Ishikawa (cell line): Measurements from ENCODE around the gene NSMCE4A.
A peak's percentile ranks its signal among the peaks of the same experiment; 100 is the strongest.

ENCODE experiments used
- CEBPB ChIP-seq: IDR thresholded peaks from 2 replicates; pipeline ENCODE4 v1.6.1; 2012
- CREB1 ChIP-seq: IDR thresholded peaks from 2 replicates; pipeline ENCODE4 v1.6.1; 2012; ENCODE audit warnings: low read depth
- EGR1 ChIP-seq: IDR thresholded peaks from 2 replicates; pipeline ENCODE4 v1.6.1; 2012
- EP300 ChIP-seq: IDR thresholded peaks from 2 replicates; pipeline ENCODE4 v1.6.1; 2012; ENCODE audit warnings: borderline replicate concordance
- FOXM1 ChIP-seq: IDR thresholded peaks from 2 replicates; pipeline ENCODE4 v1.6.1; 2012; ENCODE audit warnings: low read depth, borderline replicate concordance
- NFIC ChIP-seq: IDR thresholded peaks from 2 replicates; pipeline ENCODE4 v1.6.1; 2012
- RAD21 ChIP-seq: IDR thresholded peaks from 2 replicates; pipeline ENCODE4 v1.6.1; 2012; ENCODE audit warnings: low read depth
- TAF1 ChIP-seq: IDR thresholded peaks from 2 replicates; pipeline ENCODE4 v1.6.1; 2012; ENCODE audit warnings: low read depth, mild to moderate bottlenecking
- TCF12 ChIP-seq: IDR thresholded peaks from 2 replicates; pipeline ENCODE4 v1.6.1; 2012; ENCODE audit warnings: low read depth
- TEAD4 ChIP-seq: IDR thresholded peaks from 2 replicates; pipeline ENCODE4 v1.6.1; 2012
- USF1 ChIP-seq: IDR thresholded peaks from 2 replicates; pipeline ENCODE4 v1.6.1; 2012
- YY1 ChIP-seq: IDR thresholded peaks from 2 replicates; pipeline ENCODE4 v1.6.1; 2012; ENCODE audit warnings: low read depth
- ZBTB7A ChIP-seq: IDR thresholded peaks from 2 replicates; pipeline ENCODE4 v1.6.1; 2012; ENCODE audit warnings: low read depth
- TF ChIP-seq, protein P1 (sequence below): IDR thresholded peaks from 2 replicates; pipeline ENCODE4 v1.6.1; 2012; ENCODE audit warnings: low read depth, mild to moderate bottlenecking
- TF ChIP-seq, protein P2 (sequence below): IDR thresholded peaks from 2 replicates; pipeline ENCODE4 v1.6.1; 2012

The NSMCE4A gene

GRCh38 chr10:121990015-121990677, 15.1 kb upstream of the NSMCE4A start:
- TF ChIP-seq FOXM1 (no peak), RAD21 (no peak), ZBTB7A (no peak), USF1 (no peak), CREB1 (no peak), CEBPB (no peak), TAF1 (no peak), EGR1 (no peak), TCF12 (no peak), NFIC (no peak), TEAD4 (no peak), YY1 (no peak), EP300 (no peak)
- TF ChIP-seq, protein P1, sequence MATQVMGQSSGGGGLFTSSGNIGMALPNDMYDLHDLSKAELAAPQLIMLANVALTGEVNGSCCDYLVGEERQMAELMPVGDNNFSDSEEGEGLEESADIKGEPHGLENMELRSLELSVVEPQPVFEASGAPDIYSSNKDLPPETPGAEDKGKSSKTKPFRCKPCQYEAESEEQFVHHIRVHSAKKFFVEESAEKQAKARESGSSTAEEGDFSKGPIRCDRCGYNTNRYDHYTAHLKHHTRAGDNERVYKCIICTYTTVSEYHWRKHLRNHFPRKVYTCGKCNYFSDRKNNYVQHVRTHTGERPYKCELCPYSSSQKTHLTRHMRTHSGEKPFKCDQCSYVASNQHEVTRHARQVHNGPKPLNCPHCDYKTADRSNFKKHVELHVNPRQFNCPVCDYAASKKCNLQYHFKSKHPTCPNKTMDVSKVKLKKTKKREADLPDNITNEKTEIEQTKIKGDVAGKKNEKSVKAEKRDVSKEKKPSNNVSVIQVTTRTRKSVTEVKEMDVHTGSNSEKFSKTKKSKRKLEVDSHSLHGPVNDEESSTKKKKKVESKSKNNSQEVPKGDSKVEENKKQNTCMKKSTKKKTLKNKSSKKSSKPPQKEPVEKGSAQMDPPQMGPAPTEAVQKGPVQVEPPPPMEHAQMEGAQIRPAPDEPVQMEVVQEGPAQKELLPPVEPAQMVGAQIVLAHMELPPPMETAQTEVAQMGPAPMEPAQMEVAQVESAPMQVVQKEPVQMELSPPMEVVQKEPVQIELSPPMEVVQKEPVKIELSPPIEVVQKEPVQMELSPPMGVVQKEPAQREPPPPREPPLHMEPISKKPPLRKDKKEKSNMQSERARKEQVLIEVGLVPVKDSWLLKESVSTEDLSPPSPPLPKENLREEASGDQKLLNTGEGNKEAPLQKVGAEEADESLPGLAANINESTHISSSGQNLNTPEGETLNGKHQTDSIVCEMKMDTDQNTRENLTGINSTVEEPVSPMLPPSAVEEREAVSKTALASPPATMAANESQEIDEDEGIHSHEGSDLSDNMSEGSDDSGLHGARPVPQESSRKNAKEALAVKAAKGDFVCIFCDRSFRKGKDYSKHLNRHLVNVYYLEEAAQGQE, result no peak
- TF ChIP-seq, protein P2, sequence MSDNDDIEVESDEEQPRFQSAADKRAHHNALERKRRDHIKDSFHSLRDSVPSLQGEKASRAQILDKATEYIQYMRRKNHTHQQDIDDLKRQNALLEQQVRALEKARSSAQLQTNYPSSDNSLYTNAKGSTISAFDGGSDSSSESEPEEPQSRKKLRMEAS, result no peak

DNA sequence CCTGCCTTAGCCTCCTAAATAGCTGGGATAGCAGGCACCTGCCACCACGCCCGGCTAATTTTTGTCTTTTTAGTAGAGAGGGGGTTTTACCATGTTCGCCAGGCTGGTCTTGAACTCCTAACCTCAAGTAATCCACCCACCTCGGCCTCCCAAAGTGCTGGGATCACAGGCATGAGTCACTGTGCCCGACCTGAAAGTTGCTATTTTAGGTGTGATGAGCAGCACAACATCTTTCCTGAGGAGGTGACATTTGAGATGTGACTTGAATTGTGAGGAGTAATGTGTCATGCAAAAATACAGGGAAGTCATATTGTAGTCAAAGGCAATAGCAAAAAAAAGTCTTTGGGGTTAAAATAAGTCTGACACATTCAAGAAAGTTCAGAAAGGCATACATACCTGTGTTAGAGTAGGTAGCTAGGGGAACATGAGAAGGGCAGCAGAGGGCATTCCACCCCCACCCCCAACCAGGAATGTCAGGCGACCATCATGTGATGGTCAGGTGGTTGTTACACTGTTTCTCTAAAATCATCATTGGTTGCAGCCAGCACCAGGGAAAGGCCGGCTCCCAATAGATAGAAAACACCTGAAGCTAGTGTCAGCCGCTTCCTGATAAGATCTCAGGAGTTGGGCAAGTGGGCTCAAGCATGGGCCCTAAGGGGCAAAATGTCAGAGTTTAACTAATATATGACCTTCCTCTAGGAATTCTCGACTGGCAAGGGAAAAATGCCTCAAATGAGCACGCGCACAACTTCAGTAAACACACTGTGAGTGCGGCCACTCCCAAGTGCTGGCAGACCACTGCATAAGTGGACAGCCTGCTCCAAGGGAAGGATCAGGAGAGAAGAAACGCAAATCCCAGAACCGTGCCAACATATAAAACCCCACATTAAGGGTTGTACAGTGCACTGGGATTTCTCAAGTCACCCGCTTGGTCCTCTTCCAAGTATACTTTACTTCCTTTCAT, 13.6 kb upstream of the NSMCE4A start, which contains the start of gene TACC2:
Gene TACC2, plus strand, starts transcription at position 803 of the 964 bp plus-strand sequence. CDS start 32,819 bp downstream, outside the sequence.
- TF ChIP-seq TEAD4 (no peak), USF1 (peak; percentile 58)

- TF ChIP-seq YY1, result no peak
- TF ChIP-seq TEAD4, result no peak
- no peak for TF ChIP-seq ZBTB7A
- TF ChIP-seq, protein P2, result no peak
- no peak for TF ChIP-seq CREB1
Observed at GRCh38 chr10:121984463-121984862, 9.4 kb upstream of the NSMCE4A start.

DNA sequence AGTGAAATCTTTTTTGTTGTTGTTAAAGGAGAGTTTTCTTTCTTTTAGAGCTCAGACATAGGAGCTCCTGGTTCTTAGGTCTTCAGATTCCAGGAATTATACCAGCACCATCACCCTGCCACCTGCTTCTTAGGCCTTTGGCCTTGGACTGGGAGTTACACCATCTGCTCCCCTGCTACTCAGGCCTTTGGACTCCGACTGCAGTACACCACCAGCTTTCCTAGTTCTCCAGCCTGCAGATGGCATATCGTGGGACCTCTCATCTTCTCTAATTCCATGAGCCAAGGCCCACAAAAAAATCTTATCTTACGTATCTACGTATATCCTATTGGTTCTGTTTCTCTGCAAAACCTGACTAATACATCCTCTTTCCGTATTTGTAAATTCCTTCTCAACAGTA, 8.8 kb upstream of the NSMCE4A start:
- TF ChIP-seq EP300, result no peak
- no peak for TF ChIP-seq TCF12
- no peak for TF ChIP-seq EGR1
- no peak for TF ChIP-seq CREB1
- no peak for TF ChIP-seq USF1
- TF ChIP-seq, protein P2, result no peak
- TF ChIP-seq TAF1, result no peak
- no peak for TF ChIP-seq TEAD4
- no peak for TF ChIP-seq ZBTB7A

DNA sequence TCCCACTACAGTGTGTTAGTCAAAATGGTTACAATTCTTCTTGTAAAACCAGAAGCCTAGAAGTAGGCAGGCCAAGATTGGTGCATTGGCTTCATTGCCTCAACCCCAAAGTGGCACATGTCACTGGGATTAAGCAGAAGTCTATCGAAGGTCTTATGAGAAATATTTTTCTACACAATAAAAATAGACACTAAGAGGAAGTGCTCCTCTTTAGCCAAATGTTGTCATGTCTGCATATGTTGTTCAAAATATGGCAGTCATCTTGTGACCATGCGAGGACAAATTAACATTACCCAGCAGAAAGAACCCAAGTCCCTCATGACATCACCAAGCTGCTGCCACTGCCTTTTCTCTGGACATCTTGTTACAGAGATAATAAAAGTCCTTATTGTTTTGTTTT, 6.3 kb upstream of the NSMCE4A start:
- TF ChIP-seq TAF1 (no peak), TEAD4 (no peak), ZBTB7A (no peak), CREB1 (no peak), NFIC (no peak), RAD21 (no peak), CEBPB (no peak), EGR1 (no peak), FOXM1 (no peak), YY1 (no peak), USF1 (no peak)
- TF ChIP-seq, protein P1, result no peak
- TF ChIP-seq, protein P2, result no peak
